ENCODE results near the gene OCRL. TPM values are rescaled to one million over a fixed set of nuclear protein-coding genes. Genes with fewer than 3 reads are reported as not detected.
"Not testable (repeated sequence)": the region's sequence is repeated elsewhere in the genome, so short reads cannot be mapped to it uniquely, and the experiment has no call there.

The OCRL gene
- total RNA-seq, 1 experiment from 2014 or later: 8.9 TPM

GRCh38 chrX:129534816-129535578 is 5.1 kb upstream of the OCRL start:
- peak; percentile 8 for DNase-seq (ENCODE audit: low read depth)

- DNase-seq (ENCODE audit: low read depth): peak; percentile 7
Observed at GRCh38 chrX:129540722-129541184, 694 bp downstream of the OCRL start.

- DNase-seq (ENCODE audit: low read depth): no peak
Observed at GRCh38 chrX:129544780-129545179, 4.7 kb downstream of the OCRL start.

- no peak for DNase-seq (ENCODE audit: low read depth)
Observed at GRCh38 chrX:129545408-129545807, 5.3 kb downstream of the OCRL start.

- DNase-seq (ENCODE audit: low read depth): no peak
Observed at GRCh38 chrX:129549124-129549523, 9.1 kb downstream of the OCRL start.

- no peak for DNase-seq (ENCODE audit: low read depth)
Observed at GRCh38 chrX:129553619-129554288, 13.7 kb downstream of the OCRL start.

- DNase-seq (ENCODE audit: low read depth): not testable (repeated sequence)
Observed at GRCh38 chrX:129554816-129555215, 14.8 kb downstream of the OCRL start.

GRCh38 chrX:129556806-129557315 is 16.8 kb downstream of the OCRL start:
- no peak for DNase-seq (ENCODE audit: low read depth)

GRCh38 chrX:129557844-129558480 is 17.9 kb downstream of the OCRL start:
- DNase-seq (ENCODE audit: low read depth): no peak

GRCh38 chrX:129559783-129560182 is 19.7 kb downstream of the OCRL start:
- no peak for DNase-seq (ENCODE audit: low read depth)

- no peak for DNase-seq (ENCODE audit: low read depth)
Observed at GRCh38 chrX:129561453-129561852, 21.4 kb downstream of the OCRL start.

GRCh38 chrX:129564345-129564744 is 24.3 kb downstream of the OCRL start:
- not testable (repeated sequence) for DNase-seq (ENCODE audit: low read depth)

- DNase-seq (ENCODE audit: low read depth): no peak
Observed at GRCh38 chrX:129565046-129565650, 25.1 kb downstream of the OCRL start.

GRCh38 chrX:129566073-129566472 is 26.0 kb downstream of the OCRL start:
- DNase-seq (ENCODE audit: low read depth): no peak

GRCh38 chrX:129568349-129568748 is 28.3 kb downstream of the OCRL start:
- no peak for DNase-seq (ENCODE audit: low read depth)

GRCh38 chrX:129572422-129572821 is 32.4 kb downstream of the OCRL start:
- DNase-seq (ENCODE audit: low read depth): no peak

GRCh38 chrX:129573652-129574051 is 33.6 kb downstream of the OCRL start:
- not testable (repeated sequence) for DNase-seq (ENCODE audit: low read depth)

- DNase-seq (ENCODE audit: low read depth): no peak
Observed at GRCh38 chrX:129574214-129574613, 34.2 kb downstream of the OCRL start.

GRCh38 chrX:129576539-129576938 is 36.5 kb downstream of the OCRL start:
- no peak for DNase-seq (ENCODE audit: low read depth)

GRCh38 chrX:129577473-129577872 is 37.4 kb downstream of the OCRL start:
- DNase-seq (ENCODE audit: low read depth): peak; percentile 45

GRCh38 chrX:129577877-129578276 is 37.8 kb downstream of the OCRL start:
- no peak for DNase-seq (ENCODE audit: low read depth)

GRCh38 chrX:129581904-129582303 is 41.8 kb downstream of the OCRL start:
- DNase-seq (ENCODE audit: low read depth): no peak
